Stimulated activated CD4-positive, alpha-beta T cell treated with anti-CD3 and anti-CD28 coated beads, Interleukin-4, amount 100 ng/mL, for 24 hours (primary cell): Measurements from ENCODE around the gene EML4.
"Not testable (repeated sequence)": the region's sequence is repeated elsewhere in the genome, so short reads cannot be mapped to it uniquely, and the experiment has no call there.

Source experiments
- DNase-seq: peaks from one replicate; pipeline ENCODE4 v3.0.0-alpha.2; 2020

Gene EML4

DNA sequence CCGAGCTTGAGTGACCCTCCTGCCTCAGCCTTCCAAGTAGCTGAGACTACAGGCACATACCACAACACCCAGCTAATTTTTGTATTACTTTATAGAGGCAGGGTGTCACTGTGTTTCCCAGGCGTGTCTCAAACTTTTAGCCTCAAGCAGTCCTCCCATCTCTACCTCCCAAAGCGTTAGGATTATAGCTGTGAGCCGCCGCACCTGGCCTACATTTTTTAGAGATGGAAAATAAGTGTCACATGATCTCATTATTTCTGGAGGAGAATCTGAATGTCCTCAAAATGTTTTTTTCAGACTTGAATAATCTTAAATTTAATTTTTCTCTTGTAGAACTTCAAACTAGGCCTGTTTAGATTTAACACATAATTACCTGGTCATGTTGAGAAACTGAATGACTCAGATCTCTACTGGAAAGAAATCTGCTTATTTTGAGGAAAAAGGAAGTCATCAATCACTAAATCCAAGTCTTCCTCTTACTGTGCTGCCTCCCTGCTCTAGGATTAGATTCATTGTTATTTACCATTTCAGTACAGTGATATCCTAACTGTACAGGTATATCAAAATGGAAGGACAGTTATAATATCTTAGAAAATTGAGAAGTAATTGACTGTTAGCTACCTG, 99.5 kb downstream of the EML4 start:
- DNase-seq: no peak

DNA sequence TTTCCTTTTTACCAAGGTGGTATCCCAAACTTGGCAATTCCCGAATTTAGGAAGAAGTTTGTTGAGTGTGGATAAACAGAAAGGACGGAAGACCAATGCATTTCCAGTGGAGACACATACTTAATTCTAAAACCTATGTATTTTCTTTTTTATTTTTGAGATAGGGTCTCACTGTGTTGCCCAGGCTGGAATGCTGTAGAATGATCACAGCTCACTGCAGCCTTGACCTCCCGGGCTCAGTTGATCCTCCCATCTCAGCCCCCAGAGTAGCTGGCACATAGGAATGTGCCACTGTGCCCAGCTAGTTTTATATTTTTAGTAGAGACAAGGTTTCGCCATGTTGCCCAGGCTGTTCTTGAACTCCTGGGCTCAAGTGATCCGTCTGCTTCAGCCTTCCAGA, 101.6 kb downstream of the EML4 start:
- DNase-seq: no peak

DNA sequence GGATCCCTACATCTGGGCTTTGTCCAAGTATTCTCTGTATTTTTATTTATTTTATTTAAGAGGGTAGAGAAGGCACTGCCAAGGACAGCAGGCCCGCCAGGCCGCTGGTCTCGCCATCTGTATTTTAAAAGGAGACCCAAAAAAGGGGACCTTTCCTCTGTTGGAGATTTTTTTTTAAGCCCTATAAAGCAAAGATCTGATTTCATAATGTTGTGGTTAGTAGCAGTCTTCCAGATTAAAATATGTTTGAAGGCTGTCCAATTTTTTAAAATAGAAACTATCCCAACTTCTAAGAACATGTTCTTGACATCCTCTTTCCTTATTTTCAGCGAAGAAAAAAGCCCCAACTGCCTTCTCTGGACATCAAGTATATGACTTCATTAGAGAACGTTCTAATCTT, 102.1 kb downstream of the EML4 start:
- DNase-seq: not testable (repeated sequence)

DNA sequence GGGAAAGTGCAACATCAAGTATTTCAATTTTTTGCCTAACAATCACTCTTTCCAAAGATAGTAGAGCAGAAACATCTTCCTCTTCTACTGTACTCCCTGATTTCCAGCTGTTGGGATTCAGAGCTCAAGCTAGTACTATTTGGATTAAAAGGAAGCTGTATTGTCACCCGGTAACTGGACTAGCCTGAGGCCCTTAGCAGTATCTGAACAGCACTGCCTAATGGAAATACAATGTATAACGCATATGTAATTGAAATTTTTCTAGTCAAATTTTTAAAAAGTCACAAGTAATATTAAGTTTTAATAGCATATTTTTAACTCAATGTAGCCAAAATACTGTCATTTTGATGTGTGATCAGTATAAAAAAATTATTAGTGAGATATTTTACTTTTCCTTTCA, 105.7 kb downstream of the EML4 start:
- DNase-seq: no peak

DNA sequence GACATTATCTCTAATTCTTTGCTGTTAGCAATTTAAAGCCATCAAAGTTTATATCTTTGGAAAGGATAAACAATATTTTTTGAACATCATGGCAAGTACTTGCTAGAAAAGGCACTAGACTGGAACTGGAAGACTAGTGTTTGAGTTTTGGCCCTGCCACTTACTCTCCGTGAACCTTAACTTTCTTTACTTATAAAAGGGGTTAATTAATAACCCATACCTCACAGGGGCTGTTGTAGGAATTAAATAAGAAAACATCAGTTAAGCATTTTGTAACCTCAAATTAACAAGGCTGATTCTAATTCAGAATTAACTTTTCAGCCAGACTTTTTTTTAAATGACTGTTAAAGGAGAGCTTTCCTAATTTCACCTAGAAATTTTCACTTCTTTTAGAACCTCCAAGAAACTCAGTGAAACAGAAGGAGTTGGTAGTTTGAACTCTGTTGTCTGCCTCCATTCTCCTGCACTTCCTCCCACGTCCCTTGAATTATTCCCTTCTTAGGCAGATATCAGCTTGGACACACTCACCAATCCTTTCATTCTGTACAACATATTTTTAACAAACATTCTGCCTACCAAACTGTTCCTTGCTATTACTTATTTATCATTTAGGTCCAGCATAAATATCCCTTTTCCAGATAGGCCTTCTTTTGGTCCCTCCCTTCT, 112.4 kb downstream of the EML4 start:
- no peak for DNase-seq

DNA sequence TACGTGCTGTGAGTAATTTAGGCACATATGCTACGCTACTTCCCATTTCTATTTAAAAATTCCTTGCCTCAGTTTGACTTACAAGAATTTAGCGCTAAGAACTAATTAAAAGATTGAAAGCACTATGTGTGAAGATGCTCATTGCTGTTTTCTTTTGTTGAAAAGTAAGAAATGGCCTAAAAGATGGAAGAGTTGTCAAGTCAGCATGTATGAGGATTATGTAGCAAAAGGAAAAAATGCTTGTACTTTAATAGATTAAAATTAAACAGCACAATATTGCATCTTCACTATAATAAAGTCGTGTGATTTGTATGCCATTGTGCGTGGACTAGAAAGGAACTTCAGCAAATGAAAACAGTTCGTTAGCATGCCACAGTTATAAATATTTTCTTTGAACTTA, 114.9 kb downstream of the EML4 start:
- no peak for DNase-seq

DNA sequence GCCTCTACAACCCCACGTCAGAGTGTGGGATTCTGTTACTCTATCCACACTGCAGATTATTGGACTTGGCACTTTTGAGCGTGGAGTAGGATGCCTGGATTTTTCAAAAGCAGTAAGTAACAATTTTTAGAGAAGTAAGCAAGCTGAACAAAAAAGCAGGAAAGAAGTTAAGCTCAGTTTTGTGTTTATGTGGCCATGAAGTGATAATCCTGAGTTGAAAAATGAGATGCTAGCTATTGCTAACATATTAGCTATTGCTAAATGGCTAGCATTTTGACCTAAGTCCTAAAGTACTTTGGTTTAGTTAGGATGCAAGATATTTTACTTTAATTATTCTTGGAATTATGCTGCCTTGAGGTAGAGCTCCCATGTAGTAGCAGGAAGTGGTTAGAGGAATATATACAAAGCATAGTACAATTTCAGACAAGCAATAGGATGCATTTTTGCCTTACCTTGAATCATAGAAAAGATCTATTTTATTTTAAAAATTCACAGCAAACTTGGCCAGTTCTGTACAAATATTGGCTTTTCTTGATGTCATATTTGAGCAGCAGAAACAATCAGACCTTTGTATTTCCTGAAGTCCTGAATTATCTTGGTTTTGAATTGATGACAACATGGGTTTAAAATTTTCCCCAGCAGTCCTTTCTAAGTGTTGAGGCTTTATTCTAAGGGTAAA, 117.3 kb downstream of the EML4 start:
- DNase-seq: no peak

DNA sequence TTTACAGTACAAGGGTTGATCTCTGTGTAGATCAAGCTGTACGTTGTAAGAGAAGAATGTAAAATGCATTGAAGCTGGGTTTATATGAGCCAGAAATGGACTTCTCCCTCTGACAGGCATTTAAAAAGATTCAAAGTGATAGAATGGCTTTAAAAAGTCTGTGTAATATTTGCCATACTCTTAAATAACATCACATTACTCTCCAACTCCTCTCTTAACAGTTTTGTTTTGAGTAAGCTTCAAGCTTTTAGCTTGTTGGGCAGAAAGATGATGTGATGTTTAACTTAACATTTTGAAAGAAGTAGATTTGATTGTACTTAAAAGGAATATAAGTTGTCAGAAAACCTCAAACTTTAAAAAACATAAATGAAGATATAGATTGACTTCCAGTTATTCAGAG, 119.7 kb downstream of the EML4 start:
- DNase-seq: no peak

DNA sequence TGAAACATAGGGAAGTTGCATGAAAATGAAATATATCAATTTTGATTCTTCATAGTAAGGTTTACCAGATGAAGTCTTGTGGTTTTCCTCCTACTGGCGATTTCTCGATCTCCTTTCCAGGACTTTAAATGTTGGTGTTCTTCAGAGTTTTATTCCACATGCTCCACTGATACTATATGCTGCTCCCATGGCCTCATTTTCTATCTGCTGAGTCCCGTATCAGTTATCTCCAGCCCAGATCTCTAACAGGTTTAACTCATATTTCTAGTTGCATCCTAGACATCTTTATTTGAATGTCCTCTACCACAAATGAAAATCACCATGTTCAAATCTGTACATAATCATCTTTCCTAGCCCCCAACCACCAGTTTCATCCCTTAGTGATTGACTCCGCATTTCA, 120.1 kb downstream of the EML4 start:
- no peak for DNase-seq

DNA sequence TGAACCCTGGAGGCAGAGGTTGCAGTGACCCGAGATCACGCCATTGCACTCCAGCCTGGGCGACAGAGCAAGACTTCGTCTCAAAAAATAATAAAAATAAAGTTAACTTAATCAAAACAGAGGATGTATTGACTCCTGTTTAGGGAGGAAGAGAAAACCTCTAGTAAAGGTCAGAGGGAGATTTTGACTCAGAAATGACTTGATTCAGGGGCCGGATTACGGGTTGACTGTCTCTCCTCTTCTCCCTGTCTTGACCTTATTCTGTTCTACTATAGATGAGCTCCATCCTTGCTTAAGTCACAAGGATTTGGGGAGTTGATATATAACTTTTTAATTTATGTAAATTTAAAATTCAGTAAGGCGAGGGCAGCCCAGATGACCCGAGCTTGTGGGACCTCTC, 120.9 kb downstream of the EML4 start:
- DNase-seq: no peak

DNA sequence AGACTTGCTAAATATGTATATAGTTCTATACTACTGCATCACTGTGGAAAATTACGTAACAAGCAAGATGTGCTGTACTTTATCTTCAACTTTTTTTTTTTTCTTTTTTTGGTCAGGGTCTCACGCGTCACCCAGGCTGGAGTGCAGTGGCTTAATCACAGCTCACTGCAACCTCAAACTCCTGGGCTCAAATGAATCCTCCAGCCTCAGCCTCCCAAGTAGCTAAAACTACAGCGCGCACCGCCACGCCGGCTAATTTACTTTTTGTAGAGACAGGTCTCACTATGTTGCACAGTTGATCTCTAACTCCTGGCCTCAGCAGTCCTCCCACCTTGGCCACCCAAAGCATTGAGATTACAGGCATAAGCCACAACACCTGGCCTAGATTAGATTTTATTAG, 123.9 kb downstream of the EML4 start:
- DNase-seq: no peak

DNA sequence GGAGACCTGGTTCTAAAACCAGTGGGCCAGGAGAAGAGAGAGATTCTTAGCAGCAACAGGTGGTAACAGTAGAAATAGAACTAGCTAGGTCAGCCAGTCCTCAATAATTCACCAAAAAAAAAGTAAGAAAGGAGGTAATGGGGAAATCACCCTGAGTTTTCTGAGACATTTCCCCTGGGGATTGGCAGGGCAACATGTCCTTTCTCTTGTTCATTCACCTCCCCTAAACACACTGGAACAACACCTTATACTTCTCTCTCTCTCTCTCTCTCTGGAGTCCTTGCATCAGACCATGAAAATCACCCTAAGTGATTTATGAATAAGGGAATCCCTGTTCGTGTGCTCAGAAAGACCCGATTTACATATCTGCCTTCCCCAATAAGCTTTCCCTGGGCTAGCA, 127.1 kb downstream of the EML4 start:
- DNase-seq: no peak

DNA sequence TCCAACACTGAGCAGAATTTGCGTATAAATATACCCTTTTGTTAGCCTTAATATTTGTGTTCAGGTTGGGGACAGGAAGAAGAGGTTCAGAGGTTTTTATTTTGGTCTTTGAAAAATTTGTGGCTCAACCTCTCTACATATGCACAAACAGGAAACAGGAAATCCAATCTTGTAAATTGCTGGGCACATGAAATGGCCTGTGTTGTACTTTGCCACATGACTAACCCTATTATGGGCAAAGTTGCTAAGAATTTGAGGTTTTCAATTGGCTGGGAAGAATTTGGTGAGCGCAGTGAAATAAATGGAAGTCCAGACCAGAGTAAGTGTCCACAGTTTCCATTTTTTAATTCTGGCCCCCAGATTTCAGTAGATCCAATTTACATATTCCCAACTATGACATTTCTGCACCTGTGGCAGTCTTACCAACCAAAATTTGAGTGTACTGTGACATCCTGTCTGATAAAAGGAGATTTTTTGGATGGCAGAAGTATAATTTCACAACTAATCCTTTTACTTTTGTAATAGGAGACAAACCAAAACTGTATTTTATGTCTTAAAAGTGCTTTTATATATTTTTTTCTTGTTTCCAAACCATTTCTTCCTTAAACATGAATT, 128.3 kb downstream of the EML4 start:
- no peak for DNase-seq

DNA sequence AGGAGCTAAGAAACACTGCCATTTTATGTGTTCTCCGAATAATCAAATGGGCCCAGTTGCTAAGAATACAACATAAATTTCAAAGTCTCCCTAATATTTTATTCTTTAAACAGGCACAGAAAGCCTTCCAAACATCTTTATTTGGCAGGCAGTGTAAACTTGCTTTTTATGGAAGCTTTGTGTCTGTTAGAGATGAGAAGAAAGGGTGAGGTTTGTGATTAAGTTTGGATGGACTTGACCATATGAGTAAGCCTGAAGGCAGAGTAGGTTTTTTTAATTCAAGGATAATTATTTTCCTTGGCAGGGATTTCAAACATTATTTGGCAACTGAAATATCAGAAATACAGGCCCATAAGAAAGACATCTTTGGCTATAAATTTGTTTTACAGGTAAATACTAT, 129.0 kb downstream of the EML4 start:
- no peak for DNase-seq

DNA sequence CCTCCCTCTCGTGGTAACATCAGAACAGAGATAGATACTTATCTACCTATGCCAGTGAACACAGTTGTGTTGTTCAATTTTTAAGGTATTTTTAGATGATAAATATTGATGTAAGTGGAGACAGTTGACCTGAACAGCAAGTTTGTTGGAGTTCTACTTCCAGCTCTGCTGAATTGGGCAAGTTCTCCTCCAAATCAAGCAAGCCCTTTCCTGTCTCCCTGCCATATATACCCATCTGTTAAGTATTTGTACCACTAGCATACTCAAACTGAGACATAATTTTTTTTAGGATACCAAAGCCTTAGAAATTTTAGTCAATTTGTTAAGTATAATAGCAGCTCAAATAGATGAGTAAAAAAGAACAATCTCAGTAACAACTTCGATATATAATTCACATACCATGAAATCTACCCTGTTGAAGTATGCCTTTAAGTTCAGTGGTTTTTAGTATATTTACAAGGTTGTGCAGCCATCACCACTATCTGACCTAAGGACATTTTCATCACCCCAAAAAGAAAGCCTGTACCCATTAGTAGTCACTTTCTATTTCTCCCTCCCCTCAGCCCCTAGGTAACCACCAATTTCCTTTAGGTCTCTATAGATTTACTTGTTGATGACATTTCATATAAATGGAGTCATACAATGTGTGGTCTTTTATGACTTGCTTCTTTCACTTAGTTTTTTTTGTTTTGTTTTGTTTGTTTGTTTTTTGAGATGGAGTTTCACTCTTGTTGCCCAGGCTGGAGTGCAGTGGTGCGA, 130.0 kb downstream of the EML4 start:
- no peak for DNase-seq

DNA sequence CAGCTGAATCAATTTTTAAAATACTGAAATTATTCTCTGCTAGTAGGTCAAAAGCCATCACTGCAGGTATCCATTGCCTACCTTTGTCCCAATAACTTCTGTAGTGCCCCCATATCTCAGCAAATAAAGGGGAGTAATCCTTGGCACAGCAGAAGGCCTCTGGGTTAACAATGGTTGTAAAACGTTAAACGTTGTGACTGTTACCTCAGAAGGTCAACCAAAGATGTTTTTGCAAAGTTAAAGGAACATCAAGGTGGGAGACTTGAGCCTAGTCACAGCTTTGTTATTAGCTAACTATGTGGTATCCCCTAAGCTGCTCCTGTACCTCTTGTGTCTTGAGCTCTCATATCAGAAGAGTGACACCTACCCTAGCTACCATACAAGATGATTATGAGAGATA, 131.4 kb downstream of the EML4 start:
- DNase-seq: no peak

DNA sequence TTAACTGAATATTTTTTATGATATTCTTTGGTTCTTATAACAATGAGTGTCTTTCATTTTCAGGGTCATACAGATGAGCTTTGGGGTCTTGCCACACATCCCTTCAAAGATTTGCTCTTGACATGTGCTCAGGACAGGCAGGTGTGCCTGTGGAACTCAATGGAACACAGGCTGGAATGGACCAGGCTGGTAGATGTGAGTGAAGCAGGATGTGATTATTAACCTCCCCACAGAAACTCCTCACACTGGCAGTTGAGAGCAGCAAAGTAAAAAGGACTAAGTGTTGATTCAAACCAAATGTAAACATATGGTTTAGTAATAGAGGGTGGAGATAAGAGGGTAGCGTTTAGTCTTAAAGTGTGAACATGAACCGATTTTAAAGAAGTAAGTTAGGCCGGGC, 134.1 kb downstream of the EML4 start:
- DNase-seq: no peak

DNA sequence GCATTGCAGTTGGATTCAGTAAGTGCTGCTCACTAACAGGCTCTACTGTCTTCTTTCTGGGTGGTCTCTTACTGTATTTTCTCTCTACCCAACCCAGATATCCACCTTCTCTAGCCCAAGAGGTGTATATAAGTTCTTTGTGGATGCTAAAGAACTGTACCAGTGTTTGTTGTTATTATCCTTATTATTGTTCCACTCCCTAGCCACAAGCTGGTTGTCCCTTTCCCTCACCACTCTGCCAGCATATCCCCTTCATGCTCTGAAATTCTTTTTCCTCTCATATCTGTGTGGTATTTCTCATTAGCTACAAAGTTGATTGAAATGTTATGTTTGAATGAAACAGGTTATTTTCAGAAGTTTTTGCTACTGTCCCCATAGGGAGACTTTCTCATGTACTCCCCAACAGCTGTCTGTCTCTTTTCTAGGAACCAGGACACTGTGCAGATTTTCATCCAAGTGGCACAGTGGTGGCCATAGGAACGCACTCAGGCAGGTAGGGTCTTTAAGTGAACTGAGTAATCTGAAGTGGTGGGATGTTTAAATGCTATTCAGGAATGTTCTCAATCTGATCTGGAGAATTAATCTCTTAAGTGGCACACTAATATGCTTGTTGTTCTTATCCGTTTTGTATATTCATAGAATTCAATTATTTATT, 135.0 kb downstream of the EML4 start:
- no peak for DNase-seq

DNA sequence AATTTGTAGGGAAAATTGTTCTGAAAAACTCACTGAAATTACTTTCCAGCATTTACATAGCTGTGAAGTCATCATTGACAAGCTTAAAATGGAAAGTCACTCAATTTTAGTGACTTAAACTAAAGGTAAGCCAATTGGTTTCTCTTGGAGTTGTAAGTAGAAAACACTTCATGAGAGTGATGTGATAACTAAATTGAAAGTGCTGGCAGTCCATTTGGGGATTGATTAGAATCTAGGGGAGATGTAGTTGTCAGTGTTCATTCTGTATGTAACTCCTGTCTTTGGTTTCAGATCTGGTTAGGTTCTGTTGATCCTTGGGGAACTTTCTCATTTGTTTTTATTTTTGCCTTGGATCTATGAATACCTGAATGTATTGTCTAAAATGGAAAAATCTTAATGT, 138.0 kb downstream of the EML4 start:
- DNase-seq: no peak

DNA sequence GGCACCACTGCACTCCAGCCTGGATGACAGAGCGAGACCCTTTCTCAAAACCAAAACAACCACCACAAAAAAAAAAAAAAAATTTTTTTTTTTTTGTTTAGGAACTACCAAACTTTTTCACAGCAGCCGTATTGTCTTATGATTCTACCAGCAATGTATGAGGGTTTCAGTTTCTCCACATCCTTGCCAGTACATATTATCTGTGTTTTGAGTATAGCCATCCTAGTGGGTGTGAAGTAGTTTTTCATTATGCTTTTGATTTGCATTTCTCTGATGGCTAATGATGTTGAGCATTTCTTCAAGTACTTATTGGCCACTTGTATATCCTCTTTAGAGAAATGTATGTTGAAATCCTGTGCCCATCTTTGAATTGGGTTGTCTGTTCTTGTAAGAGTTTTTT, 140.2 kb downstream of the EML4 start:
- DNase-seq: no peak

DNA sequence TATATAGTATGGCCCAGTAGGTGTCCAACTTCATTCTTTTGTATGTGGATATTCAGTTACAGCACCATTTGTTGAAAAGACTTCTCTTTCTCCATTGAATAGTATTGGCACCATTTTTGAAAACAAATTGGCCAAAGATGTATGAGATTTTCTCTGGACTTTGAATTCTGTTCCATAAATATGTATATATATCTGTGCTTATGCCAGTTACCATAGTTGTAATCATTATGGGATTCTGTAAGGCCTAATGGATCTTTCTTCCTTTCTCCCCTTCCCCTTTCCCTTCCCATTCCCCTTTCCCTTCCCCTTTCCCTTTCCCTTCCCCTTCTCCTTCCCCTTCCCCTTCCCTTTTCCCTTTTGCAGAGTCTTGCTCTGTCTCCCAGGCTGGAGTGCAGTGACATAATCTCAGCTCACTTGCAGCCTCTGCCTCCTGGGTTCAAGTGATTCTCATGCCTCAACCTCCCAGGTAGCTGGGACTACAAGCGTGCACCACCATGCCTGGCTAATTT, 140.9 kb downstream of the EML4 start:
- DNase-seq: no peak

DNA sequence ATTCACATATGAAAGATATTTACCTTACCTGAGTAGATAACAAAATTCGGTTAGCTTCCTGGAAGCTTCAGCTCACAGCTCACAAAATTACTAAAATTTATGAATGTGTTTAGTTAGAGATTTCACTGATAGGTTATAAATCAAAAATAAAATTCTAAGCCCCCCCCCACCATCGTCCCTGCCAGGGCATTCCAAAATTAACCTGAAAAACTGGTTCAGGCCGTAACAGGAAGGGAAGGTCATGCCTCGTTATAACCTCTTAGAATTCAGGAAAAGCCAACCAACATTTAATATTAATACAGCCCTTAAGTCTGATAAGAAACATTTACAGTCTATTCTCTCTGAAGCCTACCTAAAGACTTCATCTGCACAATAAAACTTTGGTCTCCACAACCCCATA, 143.0 kb downstream of the EML4 start:
- no peak for DNase-seq
